ENCODE measurements around the gene LBP. TPM values are rescaled to one million over a fixed set of nuclear protein-coding genes. Genes with fewer than 3 reads are reported as not detected.

The LBP gene
- total RNA-seq, 6 experiments from 2014 or later: 380 to 2,142 (median 1,251) TPM

DNA sequence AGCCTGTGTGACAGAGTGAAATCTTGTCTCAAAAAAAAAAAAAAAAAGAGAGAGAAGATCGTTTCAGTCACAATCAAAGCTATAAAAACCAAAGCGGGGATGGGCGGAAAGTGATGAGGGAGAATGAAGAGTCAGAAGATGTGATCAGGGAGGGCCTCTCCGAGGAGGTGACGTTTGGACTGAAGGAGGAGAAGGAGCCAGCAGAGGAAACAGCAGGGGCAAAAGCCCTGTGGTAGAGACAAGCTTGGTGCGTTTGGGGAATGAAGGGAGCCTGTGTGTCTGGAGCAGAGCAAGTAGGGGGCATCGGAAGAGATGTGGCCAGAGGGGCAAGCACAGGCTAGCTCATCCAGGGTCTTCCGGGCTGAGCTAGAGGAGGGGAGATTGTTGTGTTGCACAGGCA, 14.5 kb upstream of the LBP start:
- intact Hi-C loops (cut with DNase I): loop anchor here (10.0 kb wide), 1 partner anchor 83 kb away; no protein-coding TSS in a partner anchor
- WGBS (ENCODE audit: insufficient coverage, low coverage, low lambda C conversion rate, missing lambda C conversion rate): 81% methylated on average over 8 of the region's 8 CpGs

DNA sequence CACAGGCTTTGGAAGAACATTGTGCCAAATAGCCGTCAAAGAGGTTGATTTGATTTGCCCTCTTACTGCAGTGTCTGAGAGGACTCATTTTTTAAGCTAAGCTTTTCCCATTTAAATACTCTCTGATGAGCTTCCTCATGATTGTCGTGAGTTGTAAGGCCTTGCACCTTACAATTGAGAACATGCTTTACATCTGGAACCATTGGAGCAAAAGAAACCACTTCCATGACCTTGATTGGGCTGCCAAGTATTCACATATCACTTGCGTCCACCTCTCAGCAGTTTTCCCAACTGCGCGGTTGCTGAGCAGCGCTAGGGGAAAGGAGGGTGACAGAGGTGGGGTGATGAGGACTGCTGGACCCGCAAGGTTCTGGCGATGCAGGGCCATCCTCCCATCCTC, 12.3 kb upstream of the LBP start:
- 79% methylated on average over 7 of the region's 8 CpGs for WGBS (ENCODE audit: insufficient coverage, low coverage, low lambda C conversion rate, missing lambda C conversion rate)
- Histone ChIP-seq H3K4me3 (no peak overlapping the region), H3K27ac (no peak overlapping the region), H3K36me3 (no peaks in the 10 kb centered on the region), H3K27me3 (no peaks in the 10 kb centered on the region), H3K9me3 (no peaks in the 10 kb centered on the region), H3K4me1 (peaks cover 0 to 18% (median 9%) of the 10 kb centered on the region in 4 donors)
- ATAC-seq (no peak), DNase-seq (no peak)
- intact Hi-C loops (cut with DNase I): loop anchor here (10.0 kb wide), 1 partner anchor 81 kb away; no protein-coding TSS in a partner anchor
- no peak for TF ChIP-seq POLR2A (IDR thresholded peaks at IDR 0.05)
- TF ChIP-seq, protein P1, sequence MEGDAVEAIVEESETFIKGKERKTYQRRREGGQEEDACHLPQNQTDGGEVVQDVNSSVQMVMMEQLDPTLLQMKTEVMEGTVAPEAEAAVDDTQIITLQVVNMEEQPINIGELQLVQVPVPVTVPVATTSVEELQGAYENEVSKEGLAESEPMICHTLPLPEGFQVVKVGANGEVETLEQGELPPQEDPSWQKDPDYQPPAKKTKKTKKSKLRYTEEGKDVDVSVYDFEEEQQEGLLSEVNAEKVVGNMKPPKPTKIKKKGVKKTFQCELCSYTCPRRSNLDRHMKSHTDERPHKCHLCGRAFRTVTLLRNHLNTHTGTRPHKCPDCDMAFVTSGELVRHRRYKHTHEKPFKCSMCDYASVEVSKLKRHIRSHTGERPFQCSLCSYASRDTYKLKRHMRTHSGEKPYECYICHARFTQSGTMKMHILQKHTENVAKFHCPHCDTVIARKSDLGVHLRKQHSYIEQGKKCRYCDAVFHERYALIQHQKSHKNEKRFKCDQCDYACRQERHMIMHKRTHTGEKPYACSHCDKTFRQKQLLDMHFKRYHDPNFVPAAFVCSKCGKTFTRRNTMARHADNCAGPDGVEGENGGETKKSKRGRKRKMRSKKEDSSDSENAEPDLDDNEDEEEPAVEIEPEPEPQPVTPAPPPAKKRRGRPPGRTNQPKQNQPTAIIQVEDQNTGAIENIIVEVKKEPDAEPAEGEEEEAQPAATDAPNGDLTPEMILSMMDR (IDR thresholded peaks at IDR 0.05): no peak

More for the DNA sequence above, 14.5 kb upstream of the LBP start:
- DNase-seq (no peak), ATAC-seq (no peak)
- Histone ChIP-seq H3K36me3 (no peaks in the 10 kb centered on the region), H3K9me3 (no peaks in the 10 kb centered on the region), H3K4me1 (peaks cover 0 to 13% (median 6%) of the 10 kb centered on the region in 4 donors), H3K27ac (no peak overlapping the region), H3K4me3 (no peak overlapping the region), H3K27me3 (no peaks in the 10 kb centered on the region)
- TF ChIP-seq, protein P1 (IDR thresholded peaks at IDR 0.05): no peak
- TF ChIP-seq POLR2A (IDR thresholded peaks at IDR 0.05): no peak

DNA sequence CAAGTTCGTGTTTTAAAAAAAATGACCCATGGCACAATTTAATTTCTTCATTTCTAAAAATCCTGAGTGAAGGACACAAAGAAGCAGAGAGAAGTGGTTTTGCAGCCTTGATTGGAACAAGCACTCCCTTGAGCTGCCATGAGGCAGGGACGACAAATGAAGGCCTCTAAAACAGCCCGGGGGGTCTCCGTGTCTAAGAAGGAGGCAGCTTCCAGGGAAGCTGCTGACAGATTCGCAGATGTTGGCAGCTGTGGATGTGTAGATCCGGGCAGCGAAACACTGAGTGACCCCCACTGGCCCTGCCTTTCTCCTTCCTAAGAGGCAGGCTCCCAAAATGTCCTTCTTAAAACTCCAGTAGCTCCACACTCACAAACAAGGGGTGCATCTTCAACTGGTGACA, 9.6 kb upstream of the LBP start:
- intact Hi-C loops (cut with DNase I): loop anchor here (10.0 kb wide), 1 partner anchor 78 kb away; no protein-coding TSS in a partner anchor
- no peak for DNase-seq
- 71% methylated on average over 1 of the region's 7 CpGs for WGBS (ENCODE audit: insufficient coverage, low coverage, low lambda C conversion rate, missing lambda C conversion rate)

DNA sequence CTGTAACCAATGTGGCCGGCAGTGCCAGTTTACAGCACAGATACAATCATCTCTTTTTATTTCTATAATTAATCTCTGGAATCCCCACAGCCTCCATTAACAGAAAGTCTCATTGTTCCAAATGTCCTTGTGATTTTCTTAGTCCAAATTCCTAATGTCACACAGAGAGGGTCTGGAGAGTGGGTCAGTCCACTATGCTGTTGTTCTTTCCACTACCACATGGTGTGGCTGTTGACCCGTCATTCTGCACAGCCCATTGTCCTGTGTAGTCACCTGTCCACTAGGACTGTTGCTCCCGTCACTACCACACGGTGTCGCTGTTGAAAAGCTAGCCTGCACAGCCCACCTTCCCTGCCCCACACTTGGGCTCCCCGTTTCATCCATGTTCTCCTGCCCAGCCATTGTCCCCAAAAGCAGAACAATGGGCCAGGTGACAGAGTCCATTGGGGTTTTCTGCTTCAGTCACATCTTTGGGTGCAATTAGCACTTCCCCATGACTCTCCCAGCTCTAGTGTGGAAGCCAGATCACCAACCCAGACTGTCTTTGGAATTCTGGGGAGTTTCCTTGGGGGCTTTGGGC, 8.6 kb upstream of the LBP start:
- H3K4me3 ChIP-seq: no peak overlapping the region
- H3K9me3 ChIP-seq: no peaks in the 10 kb centered on the region
- no peaks in the 10 kb centered on the region for H3K36me3 ChIP-seq
- peaks cover 0 to 28% (median 13%) of the 10 kb centered on the region in 4 donors for H3K4me1 ChIP-seq
- DNase-seq: peak; percentile 58 to 79 (median 69)
- 32% methylated on average over 6 of the region's 6 CpGs for WGBS (ENCODE audit: insufficient coverage, low coverage, low lambda C conversion rate, missing lambda C conversion rate)
- H3K27me3 ChIP-seq: no peaks in the 10 kb centered on the region
- TF ChIP-seq, protein P1 (IDR thresholded peaks at IDR 0.05): peak; percentile 74 to 92 (median 84)
- TF ChIP-seq POLR2A (IDR thresholded peaks at IDR 0.05): no peak
- no peak overlapping the region for H3K27ac ChIP-seq
- peak; percentile 81 to 92 (median 89) for ATAC-seq
- intact Hi-C loops (cut with DNase I): loop anchor here (10.0 kb wide), 1 partner anchor 77 kb away; no protein-coding TSS in a partner anchor

More for the DNA sequence above, 9.6 kb upstream of the LBP start:
- Histone ChIP-seq H3K4me3 (no peak overlapping the region), H3K27ac (no peak overlapping the region), H3K36me3 (no peaks in the 10 kb centered on the region), H3K4me1 (peaks cover 0 to 20% (median 10%) of the 10 kb centered on the region in 4 donors), H3K9me3 (no peaks in the 10 kb centered on the region), H3K27me3 (no peaks in the 10 kb centered on the region)
- TF ChIP-seq, protein P1 (IDR thresholded peaks at IDR 0.05): no peak
- TF ChIP-seq POLR2A (IDR thresholded peaks at IDR 0.05): no peak
- no peak for ATAC-seq
